Trophoblast cell (in vitro differentiated cells and primary cell): ENCODE measurements around the gene TRIM8.

Experiments used
- DNase-seq, 2 donors: peaks; one replicate each; pipeline ENCODE4 v3.0.0-alpha.2; 2016
- H2AFZ ChIP-seq: 2 replicates; pipeline ENCODE4 v1.6.1; 2013; ENCODE audit warnings: low read length, moderate library complexity, mild to moderate bottlenecking; ENCODE audit not compliant: insufficient read depth, poor library complexity
- H2AK5ac ChIP-seq: 2 replicates; pipeline ENCODE4 v1.6.1; 2013; ENCODE audit warnings: mild to moderate bottlenecking, low read length
- H2BK120ac ChIP-seq: 2 replicates; pipeline ENCODE4 v1.6.1; 2013; ENCODE audit warnings: low read length, mild to moderate bottlenecking, moderate library complexity; ENCODE audit not compliant: insufficient read depth, poor library complexity
- H2BK12ac ChIP-seq: 2 replicates; pipeline ENCODE4 v1.6.1; 2013; ENCODE audit warnings: mild to moderate bottlenecking, low read length, moderate library complexity
- H2BK5ac ChIP-seq: 2 replicates; pipeline ENCODE4 v1.6.1; 2013; ENCODE audit warnings: low read length, low read depth, moderate library complexity, mild to moderate bottlenecking; ENCODE audit not compliant: poor library complexity
- H3K14ac ChIP-seq: 2 replicates; pipeline ENCODE4 v1.6.1; 2013; ENCODE audit warnings: mild to moderate bottlenecking, low read length
- H3K18ac ChIP-seq: 2 replicates; pipeline ENCODE4 v1.6.1; 2013; ENCODE audit warnings: mild to moderate bottlenecking, low read length
- H3K23ac ChIP-seq: 2 replicates; pipeline ENCODE4 v1.6.1; 2013; ENCODE audit warnings: low read length
- H3K27ac ChIP-seq: 2 replicates; pipeline ENCODE4 v1.5.1; 2013; ENCODE audit warnings: low read depth, mild to moderate bottlenecking, inconsistent platforms, low read length, moderate library complexity
- H3K27me3 ChIP-seq: 2 replicates; pipeline ENCODE4 v1.6.1; 2013; ENCODE audit warnings: inconsistent platforms, mild to moderate bottlenecking, low read length, moderate library complexity; ENCODE audit not compliant: insufficient read depth
- H3K36me3 ChIP-seq, 2 experiments: 1 replicate in 1 of 2; 2 replicates in 1 of 2; pipeline ENCODE4 v1.6.1; 2013; ENCODE audit warnings: low read length in 2 of 2, mild to moderate bottlenecking in 2 of 2, moderate library complexity in 1 of 2; ENCODE audit not compliant: insufficient read depth in 2 of 2, control insufficient read depth in 1 of 2
- H3K4ac ChIP-seq: 2 replicates; pipeline ENCODE4 v1.6.1; 2013; ENCODE audit warnings: low read depth, mild to moderate bottlenecking, low read length, moderate library complexity
- H3K4me1 ChIP-seq, 2 experiments: 1 replicate in 1 of 2; 2 replicates in 1 of 2; pipeline ENCODE4 v1.6.1; 2013; ENCODE audit warnings: low read length in 2 of 2, mild to moderate bottlenecking in 2 of 2, moderate library complexity in 1 of 2; ENCODE audit not compliant: insufficient read depth in 2 of 2, control insufficient read depth in 1 of 2
- H3K4me2 ChIP-seq: 2 replicates; pipeline ENCODE4 v1.6.1; 2013; ENCODE audit warnings: inconsistent platforms, mild to moderate bottlenecking, low read length, moderate library complexity
- H3K4me3 ChIP-seq: 2 replicates; pipeline ENCODE4 v1.5.1; 2013; ENCODE audit warnings: mild to moderate bottlenecking, low read depth, low read length, inconsistent platforms
- H3K79me1 ChIP-seq: one replicate; pipeline ENCODE4 v1.6.1; 2013; ENCODE audit warnings: low read length
- H3K79me2 ChIP-seq: 2 replicates; pipeline ENCODE4 v1.6.1; 2013; ENCODE audit warnings: low read length, mild to moderate bottlenecking; ENCODE audit not compliant: control insufficient read depth, insufficient read depth, poor library complexity
- H3K9ac ChIP-seq: 2 replicates; pipeline ENCODE4 v1.6.1; 2013; ENCODE audit warnings: mild to moderate bottlenecking, low read length
- H3K9me3 ChIP-seq: 2 replicates; pipeline ENCODE4 v1.6.1; 2013; ENCODE audit warnings: low read depth, mild to moderate bottlenecking, control low read depth, inconsistent platforms, low read length; ENCODE audit not compliant: insufficient read depth
- H4K12ac ChIP-seq: 2 replicates; pipeline ENCODE4 v1.6.1; 2013; ENCODE audit warnings: low read depth, mild to moderate bottlenecking, low read length, moderate library complexity
- H4K8ac ChIP-seq: 2 replicates; pipeline ENCODE4 v1.6.1; 2013; ENCODE audit warnings: low read depth, mild to moderate bottlenecking, low read length, moderate library complexity
- H4K91ac ChIP-seq: one replicate; pipeline ENCODE4 v1.6.1; 2013; ENCODE audit warnings: low read depth, mild to moderate bottlenecking, low read length, moderate library complexity
- WGBS: extraction: QIAGEN DNeasy Blood & Tissue Kit; methylation state at CpG from one replicate; pipeline ENCODE4 v1.1.7; 2013; ENCODE audit warnings: missing lambda C conversion rate; ENCODE audit not compliant: insufficient read length, insufficient coverage; ENCODE audit errors: extremely low coverage; 5-methylcytosine and 5-hydroxymethylcytosine counted together

TRIM8 gene

GRCh38 chr10:102631525-102632393, 12.5 kb upstream of the TRIM8 start:
- H3K23ac ChIP-seq: no peak overlapping the region
- peak; percentile 25 to 41 for DNase-seq

GRCh38 chr10:102632394-102633111, 11.7 kb upstream of the TRIM8 start:
- H2AK5ac ChIP-seq: no peak overlapping the region
- H3K9ac ChIP-seq: no peak overlapping the region
- no peak overlapping the region for H2BK5ac ChIP-seq
- no peak overlapping the region for H2BK12ac ChIP-seq
- H3K23ac ChIP-seq: no peak overlapping the region
- no peak overlapping the region for H2BK120ac ChIP-seq
- H3K79me2 ChIP-seq: peaks cover 12% of the 10 kb centered on the region
- no peak overlapping the region for H3K4me2 ChIP-seq
- H3K79me1 ChIP-seq: peaks cover 51% of the 10 kb centered on the region
- H4K91ac ChIP-seq: no peak overlapping the region
- H4K12ac ChIP-seq: no peak overlapping the region
- no peak overlapping the region for H3K4ac ChIP-seq
- peak overlapping the region; percentile 20 for H3K14ac ChIP-seq
- WGBS: no CpG with 5 or more reads among the region's 5 CpGs
- no peak overlapping the region for H3K4me3 ChIP-seq
- H3K36me3 ChIP-seq: peaks cover 11 to 15% of the 10 kb centered on the region in 2 experiments
- no peaks in the 10 kb centered on the region for H3K9me3 ChIP-seq
- H4K8ac ChIP-seq: no peak overlapping the region
- H3K27me3 ChIP-seq: no peaks in the 10 kb centered on the region
- no peak for DNase-seq
- no peak overlapping the region for H3K27ac ChIP-seq
- H3K4me1 ChIP-seq: peaks cover 65 to 69% of the 10 kb centered on the region in 2 experiments
- H3K18ac ChIP-seq: no peak overlapping the region
- H2AFZ ChIP-seq: no peak overlapping the region

More at GRCh38 chr10:102631525-102632393, 12.5 kb upstream of the TRIM8 start:
- Histone ChIP-seq H3K79me1 (peaks cover 57% of the 10 kb centered on the region), H4K91ac (no peak overlapping the region), H3K27ac (no peak overlapping the region), H4K8ac (no peak overlapping the region), H2BK120ac (no peak overlapping the region), H3K4me1 (peaks cover 72 to 75% of the 10 kb centered on the region in 2 experiments), H4K12ac (no peak overlapping the region), H3K18ac (no peak overlapping the region), H3K14ac (no peak overlapping the region), H3K9ac (no peak overlapping the region), H3K27me3 (no peaks in the 10 kb centered on the region), H3K4ac (peak overlapping the region; percentile 7), H2BK12ac (peak overlapping the region; percentile 19), H3K36me3 (peaks cover 11 to 18% of the 10 kb centered on the region in 2 experiments), H3K4me3 (no peak overlapping the region), H2BK5ac (no peak overlapping the region), H2AFZ (no peak overlapping the region), H3K9me3 (no peaks in the 10 kb centered on the region), H2AK5ac (peak overlapping the region; percentile 25), H3K79me2 (peaks cover 15% of the 10 kb centered on the region), H3K4me2 (no peak overlapping the region)
- WGBS: no CpG with 5 or more reads among the region's 10 CpGs

- peak overlapping the region; percentile 32 for H3K14ac ChIP-seq
- DNase-seq: peak in 1 of 2 donors; percentile 13
- H3K18ac ChIP-seq: peak overlapping the region; percentile 61
- peak overlapping the region; percentile 86 for H2BK120ac ChIP-seq
- H3K79me2 ChIP-seq: peaks cover 10% of the 10 kb centered on the region
- H2BK5ac ChIP-seq: peak overlapping the region; percentile 32
- H4K12ac ChIP-seq: no peak overlapping the region
- no peak overlapping the region for H3K27ac ChIP-seq
- H3K4ac ChIP-seq: peak overlapping the region; percentile 61
- peaks cover 11 to 15% of the 10 kb centered on the region in 2 experiments for H3K36me3 ChIP-seq
- H3K23ac ChIP-seq: no peak overlapping the region
- peak overlapping the region; percentile 15 for H4K8ac ChIP-seq
- H3K4me3 ChIP-seq: no peak overlapping the region
- no peaks in the 10 kb centered on the region for H3K27me3 ChIP-seq
- no peak overlapping the region for H2AFZ ChIP-seq
- peaks cover 58 to 61% of the 10 kb centered on the region in 2 experiments for H3K4me1 ChIP-seq
- peaks cover 44% of the 10 kb centered on the region for H3K79me1 ChIP-seq
- H2BK12ac ChIP-seq: peak overlapping the region; percentile 77
- H4K91ac ChIP-seq: peak overlapping the region; percentile 84
- WGBS: no CpG with 5 or more reads among the region's 6 CpGs
- H2AK5ac ChIP-seq: peak overlapping the region; percentile 64
- no peak overlapping the region for H3K9ac ChIP-seq
- no peak overlapping the region for H3K4me2 ChIP-seq
- H3K9me3 ChIP-seq: no peaks in the 10 kb centered on the region
Observed at GRCh38 chr10:102633287-102633686, 11.0 kb upstream of the TRIM8 start.

GRCh38 chr10:102633848-102634247, 10.4 kb upstream of the TRIM8 start:
- peak overlapping the region; percentile 90 for H2AK5ac ChIP-seq
- no CpG with 5 or more reads among the region's 5 CpGs for WGBS
- H3K79me2 ChIP-seq: peaks cover 8% of the 10 kb centered on the region
- peak overlapping the region; percentile 89 for H2BK12ac ChIP-seq
- peak overlapping the region; percentile 79 for H3K14ac ChIP-seq
- H3K4me1 ChIP-seq: peaks cover 55 to 58% of the 10 kb centered on the region in 2 experiments
- no peak for DNase-seq
- no peak overlapping the region for H3K23ac ChIP-seq
- peak overlapping the region; percentile 57 for H4K8ac ChIP-seq
- H2AFZ ChIP-seq: no peak overlapping the region
- H4K91ac ChIP-seq: peak overlapping the region; percentile 84
- no peaks in the 10 kb centered on the region for H3K27me3 ChIP-seq
- H3K9me3 ChIP-seq: no peaks in the 10 kb centered on the region
- peak overlapping the region; percentile 69 for H3K18ac ChIP-seq
- peak overlapping the region; percentile 61 for H3K4ac ChIP-seq
- H3K79me1 ChIP-seq: peaks cover 41% of the 10 kb centered on the region
- H4K12ac ChIP-seq: no peak overlapping the region
- no peak overlapping the region for H3K4me3 ChIP-seq
- H3K9ac ChIP-seq: no peak overlapping the region
- peaks cover 11 to 15% of the 10 kb centered on the region in 2 experiments for H3K36me3 ChIP-seq
- peak overlapping the region; percentile 31 for H2BK5ac ChIP-seq
- H3K4me2 ChIP-seq: no peak overlapping the region
- peak overlapping the region; percentile 63 for H3K27ac ChIP-seq
- H2BK120ac ChIP-seq: peak overlapping the region; percentile 86
